Gastroesophageal sphincter (tissue), 4 donors: ENCODE data around the gene RAB12. TPM values are rescaled to one million over a fixed set of nuclear protein-coding genes. Genes with fewer than 3 reads are reported as not detected.

Experiments
- ATAC-seq: fragments of 150-250 bp; one replicate; pipeline ENCODE4 v1.9.1; 2016; ENCODE audit warnings: mild to moderate bottlenecking, moderate library complexity
- H3K27ac ChIP-seq, 4 donors: fragments of 200-600 bp; sonication (generic) in 3 of 4; 1 replicate in 3 of 4; 2 replicates in 1 of 4; pipeline ENCODE4 v1.5.1; 2016 to 2019
- H3K27me3 ChIP-seq: fragments of 200-600 bp; sonication (generic); one replicate; pipeline ENCODE4 v1.5.1; 2019
- H3K36me3 ChIP-seq, 2 donors: fragments of 200-600 bp; sonication (generic); one replicate each; pipeline ENCODE4 v1.5.1; 2019; ENCODE audit warnings: control low read depth in 1 of 2
- H3K4me1 ChIP-seq, 3 donors: fragments of 200-600 bp; sonication (generic); 1 replicate in 2 of 3; 2 replicates in 1 of 3; pipeline ENCODE4 v1.5.1; 2016 to 2019; ENCODE audit warnings: control low read depth in 2 of 3
- H3K4me3 ChIP-seq, 2 donors: fragments of 200-600 bp; sonication (generic); one replicate each; pipeline ENCODE4 v1.5.1; 2019; ENCODE audit warnings: mild to moderate bottlenecking in 1 of 2, moderate library complexity in 1 of 2
- H3K9me3 ChIP-seq, 3 donors: fragments of 200-600 bp; sonication (generic); one replicate each; pipeline ENCODE4 v1.5.1; 2017 to 2019; ENCODE audit warnings: control low read depth in 2 of 3
- EP300 ChIP-seq: sonication (generic); formaldehyde crosslinking; IDR thresholded peaks from one replicate; pipeline ENCODE4 v1.6.1; 2017; ENCODE audit warnings: antibody characterized with exemption, mild to moderate bottlenecking
- POLR2A ChIP-seq, 2 donors: fragments of 450-650 bp; IDR thresholded peaks; one replicate each; pipeline ENCODE4 v1.6.1; 2017; ENCODE audit warnings: antibody characterized with exemption in 2 of 2, mild to moderate bottlenecking in 2 of 2, moderate library complexity in 1 of 2
- POLR2AphosphoS5 ChIP-seq: sonication (generic); formaldehyde crosslinking; IDR thresholded peaks from one replicate; pipeline ENCODE4 v1.6.1; 2017; ENCODE audit warnings: antibody characterized with exemption
- WGBS, 2 donors: methylation state at CpG; one replicate each; pipeline ENCODE4 v1.1.5; 2018; ENCODE audit warnings: low coverage in 1 of 2; 5-methylcytosine and 5-hydroxymethylcytosine counted together
- total RNA-seq, 4 donors: library from RNA; depleted of rRNA; stranded (reverse); fragments of >200 nt; gene quantifications; one replicate each; pipeline ENCODE4 v1.1.0, GENCODE V29; 2016
- TF ChIP-seq, protein P1 (sequence below), 4 experiments: fragments of 200-600 bp in 2 of 4; fragments of 450-650 bp in 2 of 4; sonication (generic) in 1 of 4; IDR thresholded peaks; one replicate each; pipeline ENCODE4 v1.5.1; 2017 to 2019; ENCODE audit warnings: antibody characterized with exemption in 4 of 4, mild to moderate bottlenecking in 2 of 4, moderate library complexity in 2 of 4

The RAB12 gene
- total RNA-seq, 4 donors from 2014 or later: 63.7 to 100 (median 72.6) TPM

DNA sequence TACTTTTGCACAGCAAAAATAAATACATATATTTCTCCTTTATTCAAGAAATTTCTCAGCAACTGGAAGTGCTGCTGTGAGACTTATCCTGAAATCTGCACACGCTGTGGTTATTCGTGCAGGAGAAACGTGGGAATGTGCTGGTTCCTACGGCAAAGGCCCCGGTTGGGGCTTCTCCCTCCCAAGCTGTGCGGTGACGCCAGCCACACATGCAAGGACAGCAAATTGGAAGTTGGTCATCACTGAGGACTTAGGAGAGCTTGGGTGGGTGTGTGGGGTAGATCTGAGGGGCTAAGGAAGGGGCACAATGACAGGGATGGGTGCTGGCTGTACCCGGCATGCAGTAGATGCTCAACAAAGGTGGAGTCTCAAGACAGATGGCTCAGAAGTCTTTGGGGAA lies 79.6 kb downstream of the RAB12 start:
- H3K27me3 ChIP-seq: no peaks in the 10 kb centered on the region
- H3K27ac ChIP-seq: no peak overlapping the region
- H3K36me3 ChIP-seq: no peaks in the 10 kb centered on the region
- ATAC-seq: no peak
- WGBS, 2 donors: 86 to 100% methylated on average over 1 to 5 of the region's 8 CpGs
- no peak overlapping the region for H3K4me3 ChIP-seq
- H3K9me3 ChIP-seq: no peaks in the 10 kb centered on the region
- TF ChIP-seq, protein P1, sequence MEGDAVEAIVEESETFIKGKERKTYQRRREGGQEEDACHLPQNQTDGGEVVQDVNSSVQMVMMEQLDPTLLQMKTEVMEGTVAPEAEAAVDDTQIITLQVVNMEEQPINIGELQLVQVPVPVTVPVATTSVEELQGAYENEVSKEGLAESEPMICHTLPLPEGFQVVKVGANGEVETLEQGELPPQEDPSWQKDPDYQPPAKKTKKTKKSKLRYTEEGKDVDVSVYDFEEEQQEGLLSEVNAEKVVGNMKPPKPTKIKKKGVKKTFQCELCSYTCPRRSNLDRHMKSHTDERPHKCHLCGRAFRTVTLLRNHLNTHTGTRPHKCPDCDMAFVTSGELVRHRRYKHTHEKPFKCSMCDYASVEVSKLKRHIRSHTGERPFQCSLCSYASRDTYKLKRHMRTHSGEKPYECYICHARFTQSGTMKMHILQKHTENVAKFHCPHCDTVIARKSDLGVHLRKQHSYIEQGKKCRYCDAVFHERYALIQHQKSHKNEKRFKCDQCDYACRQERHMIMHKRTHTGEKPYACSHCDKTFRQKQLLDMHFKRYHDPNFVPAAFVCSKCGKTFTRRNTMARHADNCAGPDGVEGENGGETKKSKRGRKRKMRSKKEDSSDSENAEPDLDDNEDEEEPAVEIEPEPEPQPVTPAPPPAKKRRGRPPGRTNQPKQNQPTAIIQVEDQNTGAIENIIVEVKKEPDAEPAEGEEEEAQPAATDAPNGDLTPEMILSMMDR (IDR thresholded peaks at IDR 0.05): no peak
- TF ChIP-seq POLR2AphosphoS5 (no peak), POLR2A (IDR thresholded peaks at IDR 0.05) (no peak), EP300 (no peak)
- peaks cover 0 to 15% (median 0%) of the 10 kb centered on the region in 3 donors for H3K4me1 ChIP-seq

Other genes with a start within 250 kb of the RAB12 start
- gene MTCL1, start 96.1 kb downstream of the RAB12 start, total RNA-seq: 10 to 100 TPM; 35.0 to 68.0 (median 51.4) TPM